Smooth muscle cell (in vitro differentiated cells): ENCODE measurements around the gene SENP6. TPM values are rescaled to one million over a fixed set of nuclear protein-coding genes. Genes with fewer than 3 reads are reported as not detected.

ENCODE experiments used
- DNase-seq: peaks from one replicate; lab custom pipeline; 2025; ENCODE audit not compliant: unreplicated experiment; lab: John Stamatoyannopoulos, UW
- H2AFZ ChIP-seq: fragments of 200-600 bp; sonication (generic); 2 replicates; pipeline ENCODE4 v1.6.0; 2016; ENCODE audit warnings: antibody characterized with exemption, low read depth, mild to moderate bottlenecking
- H3F3A ChIP-seq: fragments of 200-600 bp; sonication (generic); 2 replicates; pipeline ENCODE4 v1.6.0; 2017; ENCODE audit warnings: antibody characterized with exemption, low read depth
- H3K27ac ChIP-seq: fragments of 200-600 bp; sonication (generic); 2 replicates; pipeline ENCODE4 v1.5.1; 2016; ENCODE audit warnings: low read depth, mild to moderate bottlenecking
- H3K27me3 ChIP-seq: fragments of 200-600 bp; sonication (generic); 2 replicates; pipeline ENCODE4 v1.6.1; 2016; ENCODE audit warnings: low read depth, mild to moderate bottlenecking
- H3K36me3 ChIP-seq: fragments of 200-600 bp; sonication (generic); 2 replicates; pipeline ENCODE4 v1.5.1; 2016; ENCODE audit warnings: low read depth
- H3K4me1 ChIP-seq: fragments of 200-600 bp; sonication (generic); 2 replicates; pipeline ENCODE4 v1.5.1; 2016; ENCODE audit warnings: low read depth
- H3K4me2 ChIP-seq: fragments of 200-600 bp; sonication (generic); 2 replicates; pipeline ENCODE4 v1.6.0; 2016; ENCODE audit warnings: mild to moderate bottlenecking
- H3K4me3 ChIP-seq: fragments of 200-600 bp; sonication (generic); 2 replicates; pipeline ENCODE4 v1.5.1; 2016; ENCODE audit warnings: mild to moderate bottlenecking
- H3K79me2 ChIP-seq: fragments of 200-600 bp; sonication (generic); 2 replicates; pipeline ENCODE4 v1.6.0; 2016; ENCODE audit warnings: low read depth, mild to moderate bottlenecking
- H3K9ac ChIP-seq: fragments of 200-600 bp; sonication (generic); 2 replicates; pipeline ENCODE4 v1.6.0; 2016; ENCODE audit warnings: low read depth
- H3K9me3 ChIP-seq: fragments of 200-600 bp; sonication (generic); replicated peaks from 2 replicates; pipeline ENCODE4 v1.5.1; 2016; ENCODE audit warnings: low read depth
- H4K20me1 ChIP-seq: fragments of 200-600 bp; sonication (generic); 2 replicates; pipeline ENCODE4 v1.6.0; 2016; ENCODE audit warnings: low read depth
- WGBS: methylation state at CpG from one replicate; pipeline ENCODE4 v1.1.7; 2016; ENCODE audit warnings: low lambda C conversion rate; 5-methylcytosine and 5-hydroxymethylcytosine counted together
- polyA plus RNA-seq: library from polyadenylated mRNA; unstranded; fragments of >200 nt; fragmentation: Nextera tagmentation; extraction: Ambion mirVana; gene quantifications from 2 replicates; pipeline ENCODE4 v1.2.1, GENCODE V29; 2016
- total RNA-seq: library from RNA; depleted of rRNA; stranded (reverse); fragments of >200 nt; gene quantifications from 2 replicates; pipeline ENCODE4 v1.2.3, GENCODE V29; 2014
- TF ChIP-seq, protein P1 (sequence below): fragments of 200-600 bp; sonication (generic); IDR thresholded peaks from 2 replicates; pipeline ENCODE4 v1.5.1; 2017; ENCODE audit warnings: borderline replicate concordance, mild to moderate bottlenecking, antibody characterized with exemption; ENCODE audit not compliant: insufficient read depth, poor library complexity, severe bottlenecking

SENP6 gene
- total and polyA plus RNA-seq, 2 experiments from 2014 or later, result 45.0 to 126 TPM

DNA sequence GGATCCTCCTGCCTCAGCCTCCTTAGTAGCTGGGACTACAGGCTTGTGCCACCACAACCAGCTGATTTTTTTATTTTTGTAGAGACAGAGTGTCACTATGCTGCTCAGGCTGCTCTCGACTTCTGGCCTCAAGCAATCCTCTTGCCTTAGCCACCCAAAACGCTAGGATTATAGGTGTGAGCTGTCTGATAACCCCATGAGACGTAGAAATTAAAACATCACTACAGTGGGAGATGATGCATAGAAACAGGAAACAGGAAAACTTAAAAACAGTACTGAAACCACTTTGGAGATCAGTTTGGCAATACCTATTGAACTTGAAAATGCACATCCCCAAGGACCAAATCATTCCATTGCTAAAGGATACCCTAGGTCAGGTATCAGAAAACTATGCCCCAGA is 10.8 kb downstream of the SENP6 start:
- Histone ChIP-seq H3K27ac (peak overlapping the region; percentile 43), H4K20me1 (peaks cover 98% of the 10 kb centered on the region)

DNA sequence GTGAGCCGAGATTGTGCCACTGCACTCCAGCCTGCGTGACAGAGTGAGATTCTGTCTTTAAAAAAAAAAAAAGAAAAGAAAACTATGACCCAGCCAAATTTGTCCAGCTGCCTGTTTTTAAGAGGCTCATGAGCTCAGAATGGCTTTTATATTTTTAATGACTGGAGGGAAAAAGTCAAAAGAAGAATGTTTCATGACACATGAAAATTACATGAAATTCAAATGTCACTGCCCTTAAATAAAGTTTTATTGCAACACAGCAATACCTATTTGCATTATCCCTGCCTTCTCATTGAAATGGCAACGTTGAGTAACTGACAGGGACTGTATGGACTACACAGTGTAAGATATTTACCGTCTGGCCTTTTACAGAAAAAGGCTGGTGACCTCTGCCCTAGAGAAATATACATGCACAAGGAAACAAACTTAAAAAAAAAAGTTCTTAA is 11.4 kb downstream of the SENP6 start:
- Histone ChIP-seq H3K4me2 (no peak overlapping the region), H3K27ac (peak overlapping the region; percentile 43), H3K4me3 (no peak overlapping the region), H3K4me1 (peaks cover 16% of the 10 kb centered on the region), H3K79me2 (peaks cover 100% of the 10 kb centered on the region), H4K20me1 (peaks cover 98% of the 10 kb centered on the region), H3K36me3 (no peaks in the 10 kb centered on the region), H3K9me3 (no peaks in the 10 kb centered on the region), H3F3A (peaks cover 7% of the 10 kb centered on the region), H3K9ac (no peak overlapping the region), H2AFZ (no peak overlapping the region), H3K27me3 (no peaks in the 10 kb centered on the region)
- TF ChIP-seq, protein P1, sequence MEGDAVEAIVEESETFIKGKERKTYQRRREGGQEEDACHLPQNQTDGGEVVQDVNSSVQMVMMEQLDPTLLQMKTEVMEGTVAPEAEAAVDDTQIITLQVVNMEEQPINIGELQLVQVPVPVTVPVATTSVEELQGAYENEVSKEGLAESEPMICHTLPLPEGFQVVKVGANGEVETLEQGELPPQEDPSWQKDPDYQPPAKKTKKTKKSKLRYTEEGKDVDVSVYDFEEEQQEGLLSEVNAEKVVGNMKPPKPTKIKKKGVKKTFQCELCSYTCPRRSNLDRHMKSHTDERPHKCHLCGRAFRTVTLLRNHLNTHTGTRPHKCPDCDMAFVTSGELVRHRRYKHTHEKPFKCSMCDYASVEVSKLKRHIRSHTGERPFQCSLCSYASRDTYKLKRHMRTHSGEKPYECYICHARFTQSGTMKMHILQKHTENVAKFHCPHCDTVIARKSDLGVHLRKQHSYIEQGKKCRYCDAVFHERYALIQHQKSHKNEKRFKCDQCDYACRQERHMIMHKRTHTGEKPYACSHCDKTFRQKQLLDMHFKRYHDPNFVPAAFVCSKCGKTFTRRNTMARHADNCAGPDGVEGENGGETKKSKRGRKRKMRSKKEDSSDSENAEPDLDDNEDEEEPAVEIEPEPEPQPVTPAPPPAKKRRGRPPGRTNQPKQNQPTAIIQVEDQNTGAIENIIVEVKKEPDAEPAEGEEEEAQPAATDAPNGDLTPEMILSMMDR, result no peak
- 70% methylated on average over 4 of the region's 4 CpGs for WGBS
- DNase-seq, result no peak

More for the DNA sequence above, 10.8 kb downstream of the SENP6 start:
- Histone ChIP-seq H3K27me3 (no peaks in the 10 kb centered on the region), H3K9me3 (no peaks in the 10 kb centered on the region), H3K4me2 (no peak overlapping the region), H3F3A (peaks cover 7% of the 10 kb centered on the region), H3K4me3 (no peak overlapping the region), H3K36me3 (no peaks in the 10 kb centered on the region), H2AFZ (no peak overlapping the region), H3K79me2 (peaks cover 100% of the 10 kb centered on the region), H3K4me1 (peaks cover 16% of the 10 kb centered on the region), H3K9ac (no peak overlapping the region)
- 80% methylated on average over 3 of the region's 3 CpGs for WGBS
- DNase-seq, result no peak
- TF ChIP-seq, protein P1, result no peak

DNA sequence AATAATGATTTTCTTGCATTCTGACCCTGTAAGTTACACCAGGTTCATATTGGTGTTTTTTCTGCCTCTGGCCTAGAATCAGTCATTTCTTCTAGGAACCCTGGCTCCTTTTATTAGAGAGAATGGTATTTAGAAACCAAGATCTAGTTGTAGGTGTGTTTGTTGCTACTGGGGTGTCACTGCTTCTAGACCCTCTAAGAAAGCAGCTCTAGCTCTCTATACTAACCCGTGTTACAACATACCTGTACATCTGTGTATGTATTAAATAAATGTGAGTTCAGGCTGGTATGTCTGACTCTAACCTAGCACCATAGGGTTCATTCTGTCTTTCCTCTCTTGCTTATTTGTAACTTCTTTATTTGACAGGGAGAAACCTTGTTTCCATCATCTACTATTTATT is 16.8 kb downstream of the SENP6 start:
- Histone ChIP-seq H4K20me1 (peaks cover 98% of the 10 kb centered on the region), H3K27me3 (no peaks in the 10 kb centered on the region), H3K9me3 (no peaks in the 10 kb centered on the region), H3K4me2 (no peak overlapping the region), H3K4me3 (no peak overlapping the region), H3K9ac (no peak overlapping the region), H2AFZ (no peak overlapping the region), H3K4me1 (no peaks in the 10 kb centered on the region), H3K36me3 (peaks cover under 1% of the 10 kb centered on the region), H3K79me2 (peaks cover 100% of the 10 kb centered on the region), H3F3A (no peaks in the 10 kb centered on the region), H3K27ac (no peak overlapping the region)
- WGBS, result 100% methylated on average over 1 of the region's 1 CpG
- no peak for DNase-seq
- TF ChIP-seq, protein P1, result no peak

DNA sequence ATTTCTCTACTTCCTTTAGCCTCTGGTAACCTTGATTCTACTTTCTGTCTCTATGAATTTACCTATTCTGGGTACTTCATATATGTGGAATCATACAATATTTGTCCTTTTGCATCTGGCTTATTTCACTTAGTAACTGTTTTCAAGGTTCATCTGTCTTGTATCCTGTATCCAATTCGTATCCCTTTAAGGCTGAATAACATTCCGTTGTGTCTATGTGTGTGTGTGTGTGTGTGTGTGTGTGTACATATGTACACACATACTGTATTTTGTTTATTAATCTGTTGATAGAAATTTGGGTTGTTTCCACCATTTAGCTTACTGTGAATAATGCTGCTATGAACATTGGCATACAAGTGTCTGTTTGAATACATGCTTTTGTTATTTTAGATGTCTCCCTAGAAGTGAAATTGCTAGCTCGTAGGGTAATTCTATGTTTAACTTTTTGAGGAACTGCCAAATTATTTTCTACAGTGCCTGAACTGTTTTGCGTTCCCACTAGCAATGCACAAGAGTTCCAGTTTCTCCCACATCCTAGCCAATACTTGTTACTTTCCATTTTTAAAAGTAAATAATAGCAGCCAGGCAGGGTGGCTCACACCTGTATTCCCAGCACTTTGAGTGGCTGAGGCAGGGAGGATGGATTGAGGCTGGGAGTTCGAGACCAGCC is 17.7 kb downstream of the SENP6 start:
- Histone ChIP-seq H3K27ac (no peak overlapping the region), H3K9me3 (no peaks in the 10 kb centered on the region), H3K9ac (no peak overlapping the region), H2AFZ (no peak overlapping the region), H3F3A (no peaks in the 10 kb centered on the region), H3K4me2 (no peak overlapping the region), H3K4me3 (no peak overlapping the region), H4K20me1 (peaks cover 97% of the 10 kb centered on the region), H3K36me3 (peaks cover 3% of the 10 kb centered on the region), H3K4me1 (no peaks in the 10 kb centered on the region), H3K79me2 (peaks cover 100% of the 10 kb centered on the region), H3K27me3 (no peaks in the 10 kb centered on the region)
- no peak for DNase-seq
- TF ChIP-seq, protein P1, result no peak
- WGBS, result 92% methylated on average over 5 of the region's 5 CpGs
